IMR-90 (cell line): ENCODE data around the gene SCGB1C1.

Source experiments
- CEBPB ChIP-seq: IDR thresholded peaks from 2 replicates; pipeline ENCODE4 v1.6.1; 2012; ENCODE audit warnings: low read depth, low read length, improper control_type of control experiment
- CHD1 ChIP-seq: IDR thresholded peaks from 2 replicates; pipeline ENCODE4 v1.6.1; 2012; ENCODE audit warnings: low read depth, low read length, improper control_type of control experiment
- MAFK ChIP-seq: IDR thresholded peaks from 2 replicates; pipeline ENCODE4 v1.6.1; 2012; ENCODE audit warnings: low read depth, low read length, improper control_type of control experiment
- MAZ ChIP-seq: IDR thresholded peaks from 2 replicates; pipeline ENCODE4 v1.6.1; 2012; ENCODE audit warnings: low read depth, mild to moderate bottlenecking, low read length, improper control_type of control experiment, moderate library complexity, borderline replicate concordance
- MXI1 ChIP-seq: IDR thresholded peaks from 2 replicates; pipeline ENCODE4 v1.6.1; 2012; ENCODE audit warnings: low read depth, mild to moderate bottlenecking, low read length, moderate library complexity, borderline replicate concordance
- POLR2A ChIP-seq: IDR thresholded peaks from 2 replicates; pipeline ENCODE4 v1.6.1; 2012; ENCODE audit warnings: mild to moderate bottlenecking, low read depth, low read length
- RAD21 ChIP-seq: IDR thresholded peaks from 2 replicates; pipeline ENCODE4 v1.6.1; 2012; ENCODE audit warnings: low read length, improper control_type of control experiment
- RCOR1 ChIP-seq: IDR thresholded peaks from 2 replicates; pipeline ENCODE4 v1.6.1; 2012; ENCODE audit warnings: mild to moderate bottlenecking, low read length, improper control_type of control experiment; ENCODE audit not compliant: insufficient replicate concordance
- SMC3 ChIP-seq: fragments of 150-350 bp; IDR thresholded peaks from 2 replicates; pipeline ENCODE4 v1.6.1; 2016; ENCODE audit warnings: low read depth, mild to moderate bottlenecking, antibody characterized with exemption, low read length, moderate library complexity
- TF ChIP-seq, protein P1 (sequence below): conservative IDR thresholded peaks from 2 replicates; pipeline ENCODE4 v1.5.1; 2012; ENCODE audit warnings: mild to moderate bottlenecking, low read depth, low read length, improper control_type of control experiment
- TF ChIP-seq, protein P2 (sequence below): fragments of 150-350 bp; IDR thresholded peaks from 2 replicates; pipeline ENCODE4 v1.6.1; 2016; ENCODE audit warnings: low read depth, mild to moderate bottlenecking, low read length, moderate library complexity, borderline replicate concordance

DNA sequence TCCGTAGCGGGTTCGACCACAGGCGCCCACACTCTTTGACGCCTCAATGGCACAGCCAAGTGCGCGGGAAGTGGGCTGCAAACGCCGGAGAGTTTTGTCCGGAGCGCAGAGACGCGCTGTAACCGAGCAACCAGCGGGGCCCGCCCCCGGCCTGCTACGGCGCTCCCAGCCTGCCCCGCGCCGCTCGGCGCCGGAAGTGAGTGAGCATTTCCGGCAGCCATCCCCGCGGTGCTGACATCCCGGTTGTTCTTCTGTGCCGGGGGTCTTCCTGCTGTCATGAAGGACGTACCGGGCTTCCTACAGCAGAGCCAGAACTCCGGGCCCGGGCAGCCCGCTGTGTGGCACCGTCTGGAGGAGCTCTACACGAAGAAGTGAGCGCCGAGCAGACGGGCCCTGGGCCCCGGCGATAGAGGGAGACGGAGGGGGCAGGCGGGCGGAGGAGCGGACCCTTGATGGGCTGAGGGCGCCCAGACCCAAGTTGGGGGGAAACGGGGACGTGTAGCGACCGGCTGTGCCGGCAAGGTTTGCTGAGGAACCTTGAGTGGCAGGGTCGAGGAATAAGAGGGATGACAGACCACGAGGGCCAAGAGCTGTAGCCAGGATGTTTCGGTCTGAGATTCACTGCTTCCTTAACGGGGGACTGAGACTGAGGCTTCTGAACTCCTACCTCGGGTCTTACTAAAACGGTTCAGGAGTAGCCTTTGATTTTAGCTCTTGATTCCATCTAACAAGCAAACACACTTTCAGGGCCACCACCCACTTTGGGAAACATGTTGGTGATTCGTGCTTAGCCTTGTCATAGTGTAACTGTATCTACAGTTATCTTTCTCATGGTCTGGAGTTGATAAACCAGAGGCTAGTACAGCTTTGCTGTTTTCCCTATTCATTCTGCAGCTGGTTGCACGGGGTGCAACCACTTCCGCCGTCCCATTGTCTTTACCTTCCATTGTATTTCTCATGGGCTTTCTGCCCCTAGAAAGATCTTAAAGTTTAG, 44.2 kb downstream of the SCGB1C1 start, which contains the start of gene PSMD13:
- peak; percentile 83 for TF ChIP-seq POLR2A
- TF ChIP-seq, protein P1, sequence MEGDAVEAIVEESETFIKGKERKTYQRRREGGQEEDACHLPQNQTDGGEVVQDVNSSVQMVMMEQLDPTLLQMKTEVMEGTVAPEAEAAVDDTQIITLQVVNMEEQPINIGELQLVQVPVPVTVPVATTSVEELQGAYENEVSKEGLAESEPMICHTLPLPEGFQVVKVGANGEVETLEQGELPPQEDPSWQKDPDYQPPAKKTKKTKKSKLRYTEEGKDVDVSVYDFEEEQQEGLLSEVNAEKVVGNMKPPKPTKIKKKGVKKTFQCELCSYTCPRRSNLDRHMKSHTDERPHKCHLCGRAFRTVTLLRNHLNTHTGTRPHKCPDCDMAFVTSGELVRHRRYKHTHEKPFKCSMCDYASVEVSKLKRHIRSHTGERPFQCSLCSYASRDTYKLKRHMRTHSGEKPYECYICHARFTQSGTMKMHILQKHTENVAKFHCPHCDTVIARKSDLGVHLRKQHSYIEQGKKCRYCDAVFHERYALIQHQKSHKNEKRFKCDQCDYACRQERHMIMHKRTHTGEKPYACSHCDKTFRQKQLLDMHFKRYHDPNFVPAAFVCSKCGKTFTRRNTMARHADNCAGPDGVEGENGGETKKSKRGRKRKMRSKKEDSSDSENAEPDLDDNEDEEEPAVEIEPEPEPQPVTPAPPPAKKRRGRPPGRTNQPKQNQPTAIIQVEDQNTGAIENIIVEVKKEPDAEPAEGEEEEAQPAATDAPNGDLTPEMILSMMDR, result no peak
- TF ChIP-seq RCOR1, result no peak
- no peak; the same call in 1 of the 2 replicates for TF ChIP-seq MAZ
- peak; percentile 34; the same call in 1 of the 2 replicates for TF ChIP-seq MXI1
- TF ChIP-seq, protein P2, sequence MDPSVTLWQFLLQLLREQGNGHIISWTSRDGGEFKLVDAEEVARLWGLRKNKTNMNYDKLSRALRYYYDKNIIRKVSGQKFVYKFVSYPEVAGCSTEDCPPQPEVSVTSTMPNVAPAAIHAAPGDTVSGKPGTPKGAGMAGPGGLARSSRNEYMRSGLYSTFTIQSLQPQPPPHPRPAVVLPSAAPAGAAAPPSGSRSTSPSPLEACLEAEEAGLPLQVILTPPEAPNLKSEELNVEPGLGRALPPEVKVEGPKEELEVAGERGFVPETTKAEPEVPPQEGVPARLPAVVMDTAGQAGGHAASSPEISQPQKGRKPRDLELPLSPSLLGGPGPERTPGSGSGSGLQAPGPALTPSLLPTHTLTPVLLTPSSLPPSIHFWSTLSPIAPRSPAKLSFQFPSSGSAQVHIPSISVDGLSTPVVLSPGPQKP, result no peak
- no peak for TF ChIP-seq MAFK
- TF ChIP-seq RAD21, result no peak
- TF ChIP-seq SMC3, result no peak
- peak; percentile 84; the same call in 1 of the 2 replicates for TF ChIP-seq CHD1
- TF ChIP-seq CEBPB, result no peak
